GM23248 (cell line): ENCODE data around the gene SASS6.

Source experiments
- EZH2 ChIP-seq: fragments of 200-600 bp; sonication (generic); IDR thresholded peaks from 2 replicates; pipeline ENCODE4 v1.6.1; 2018; ENCODE audit warnings: antibody characterized with exemption, mild to moderate bottlenecking; ENCODE audit not compliant: insufficient read depth, poor library complexity, severe bottlenecking
- EZH2phosphoT487 ChIP-seq: fragments of 200-600 bp; sonication (generic); IDR thresholded peaks from 2 replicates; pipeline ENCODE4 v1.6.1; 2018; ENCODE audit warnings: antibody characterized with exemption, moderate library complexity, mild to moderate bottlenecking, low read depth; ENCODE audit not compliant: insufficient read depth

DNA sequence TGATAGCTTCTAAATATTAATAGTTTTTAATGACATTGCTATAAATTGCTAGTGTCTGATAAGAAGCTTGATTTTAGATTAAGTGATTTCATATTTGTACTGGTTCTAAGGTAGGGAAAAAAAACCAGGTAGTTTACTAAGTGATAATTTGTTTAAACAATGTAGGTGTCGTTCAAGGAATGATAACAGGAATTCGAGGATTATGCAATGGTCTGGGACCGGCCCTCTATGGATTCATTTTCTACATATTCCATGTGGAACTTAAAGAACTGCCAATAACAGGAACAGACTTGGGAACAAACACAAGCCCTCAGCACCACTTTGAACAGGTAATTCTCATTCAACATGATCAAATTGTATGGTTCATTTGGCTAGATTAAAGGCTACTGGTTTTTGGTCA lies 52.4 kb downstream of the SASS6 start:
- TF ChIP-seq EZH2 (no peak), EZH2phosphoT487 (no peak)
